NCI-H187 treated with DMSO at 0.1 percent for 48 hours (cell line): ENCODE measurements around the gene DNAJC8.

Experiments
- DNase-seq: peaks from one replicate; lab custom pipeline; 2025; lab: John Stamatoyannopoulos, UW

Gene DNAJC8

GRCh38 chr1:28232558-28233263 is at the start of gene DNAJC8:
DNAJC8 (minus strand) TSS chr1:28233029; CDS start chr1:28232998, 31 bp downstream.
- DNase-seq, result peak; percentile 71

- no peak for DNase-seq
Observed at GRCh38 chr1:28281608-28282425, 49.0 kb upstream of the DNAJC8 start.

GRCh38 chr1:28280977-28281381 is 48.1 kb upstream of the DNAJC8 start:
- DNase-seq, result no peak

GRCh38 chr1:28280501-28280900 is 47.7 kb upstream of the DNAJC8 start:
- DNase-seq, result no peak

GRCh38 chr1:28279721-28280120 is 46.9 kb upstream of the DNAJC8 start:
- DNase-seq, result no peak

GRCh38 chr1:28278763-28279162 is 45.9 kb upstream of the DNAJC8 start:
- DNase-seq, result no peak

GRCh38 chr1:28273216-28273860 is 40.5 kb upstream of the DNAJC8 start:
- DNase-seq, result no peak

GRCh38 chr1:28272215-28272852 is 39.5 kb upstream of the DNAJC8 start:
- DNase-seq, result no peak

GRCh38 chr1:28269529-28269928 is 36.7 kb upstream of the DNAJC8 start:
- DNase-seq, result no peak

- no peak for DNase-seq
Observed at GRCh38 chr1:28267633-28268032, 34.8 kb upstream of the DNAJC8 start.

GRCh38 chr1:28266920-28267322 is 34.1 kb upstream of the DNAJC8 start:
- DNase-seq, result no peak

GRCh38 chr1:28265577-28265976 is 32.7 kb upstream of the DNAJC8 start:
- no peak for DNase-seq

- DNase-seq, result no peak
Observed at GRCh38 chr1:28264897-28265296, 32.1 kb upstream of the DNAJC8 start.

GRCh38 chr1:28260803-28261174 is 28.0 kb upstream of the DNAJC8 start:
- no peak for DNase-seq

- DNase-seq, result no peak
Observed at GRCh38 chr1:28259934-28260802, 27.3 kb upstream of the DNAJC8 start.

GRCh38 chr1:28259252-28259933 is 26.6 kb upstream of the DNAJC8 start, which contains the start of gene SESN2:
SESN2 (plus strand) TSS chr1:28259518; CDS start chr1:28259848, 330 bp downstream.
- peak; percentile 45 for DNase-seq

- no peak for DNase-seq
Observed at GRCh38 chr1:28258628-28259251, 25.9 kb upstream of the DNAJC8 start.

GRCh38 chr1:28257736-28258135 is 24.9 kb upstream of the DNAJC8 start:
- DNase-seq, result no peak

GRCh38 chr1:28256197-28256827 is 23.5 kb upstream of the DNAJC8 start:
- no peak for DNase-seq

GRCh38 chr1:28249866-28250295 is 17.1 kb upstream of the DNAJC8 start:
- DNase-seq, result no peak
